Neural cell (in vitro differentiated cells): Measurements from ENCODE around the gene ARID3B. TPM values are rescaled to one million over a fixed set of nuclear protein-coding genes. Genes with fewer than 3 reads are reported as not detected.

Experiments used
- H2AFZ ChIP-seq: fragments of 200-600, 300-800 bp; sonication (generic), shearing (Covaris generic); 2 replicates; pipeline ENCODE4 v1.6.0; 2014; ENCODE audit warnings: low read depth, mild to moderate bottlenecking, antibody characterized with exemption, low read length, moderate library complexity
- H3F3A ChIP-seq: fragments of 200-600 bp; shearing (Covaris generic); 2 replicates; pipeline ENCODE4 v1.6.1; 2016; ENCODE audit warnings: mild to moderate bottlenecking, moderate library complexity, mixed read lengths, antibody characterized with exemption, low read length; ENCODE audit not compliant: insufficient read depth, poor library complexity, severe bottlenecking
- H3K27ac ChIP-seq: fragments of 200-600, 300-800 bp; sonication (generic), shearing (Covaris generic); 2 replicates; pipeline ENCODE4 v1.5.1; 2014; ENCODE audit warnings: mild to moderate bottlenecking, low read length, moderate library complexity
- H3K27me3 ChIP-seq: fragments of 300-800, 200-600 bp; sonication (generic), shearing (Covaris generic); 2 replicates; pipeline ENCODE4 v1.6.0; 2014; ENCODE audit warnings: mild to moderate bottlenecking, low read depth, low read length, moderate library complexity; ENCODE audit not compliant: insufficient read depth
- H3K36me3 ChIP-seq: fragments of 300-800, 200-600 bp; sonication (generic), shearing (Covaris generic); 2 replicates; pipeline ENCODE4 v1.5.1; 2014; ENCODE audit warnings: mild to moderate bottlenecking, antibody characterized with exemption, low read length, moderate library complexity; ENCODE audit not compliant: insufficient read depth
- H3K4me2 ChIP-seq: fragments of 300-800, 200-600 bp; sonication (generic), shearing (Covaris generic); 2 replicates; pipeline ENCODE4 v1.6.0; 2014; ENCODE audit warnings: mild to moderate bottlenecking, low read length
- H3K4me3 ChIP-seq: fragments of 300-800, 200-600 bp; sonication (generic), shearing (Covaris generic); 2 replicates; pipeline ENCODE4 v1.5.1; 2014; ENCODE audit warnings: mild to moderate bottlenecking, low read length, moderate library complexity
- H3K79me2 ChIP-seq: fragments of 200-600 bp; shearing (Covaris generic); replicated peaks from 2 replicates; pipeline ENCODE4 v1.6.0; 2014; ENCODE audit warnings: mild to moderate bottlenecking, low read length, moderate library complexity; ENCODE audit not compliant: insufficient read depth
- H3K9ac ChIP-seq: fragments of 300-800, 200-600 bp; sonication (generic), shearing (Covaris generic); 2 replicates; pipeline ENCODE4 v1.6.1; 2016; ENCODE audit warnings: mild to moderate bottlenecking, low read length, mixed read lengths
- H3K9me2 ChIP-seq: fragments of 200-600 bp; shearing (Covaris generic); 2 replicates; pipeline ENCODE4 v1.6.1; 2016; ENCODE audit warnings: mild to moderate bottlenecking, low read length, mixed read lengths; ENCODE audit not compliant: insufficient read depth
- H3K9me3 ChIP-seq: fragments of 200-600, 300-800 bp; sonication (generic), shearing (Covaris generic); 2 replicates; pipeline ENCODE4 v1.6.1; 2016; ENCODE audit warnings: mild to moderate bottlenecking, mixed run types, low read length, moderate library complexity, mixed read lengths
- H4K20me1 ChIP-seq: fragments of 200-600 bp; shearing (Covaris generic); 2 replicates; pipeline ENCODE4 v1.6.1; 2016; ENCODE audit warnings: mild to moderate bottlenecking, mixed run types; ENCODE audit not compliant: insufficient read depth
- EP300 ChIP-seq: fragments of 450-650 bp; conservative IDR thresholded peaks from 2 replicates; pipeline ENCODE4 v1.6.1; 2014; ENCODE audit warnings: antibody characterized with exemption, mild to moderate bottlenecking, moderate library complexity; ENCODE audit not compliant: poor library complexity, severe bottlenecking
- EZH2 ChIP-seq: fragments of 200-600, 300-800 bp; shearing (Covaris generic), sonication (generic); IDR thresholded peaks from 2 replicates; pipeline ENCODE4 v1.6.1; 2014; ENCODE audit warnings: antibody characterized with exemption, low read length, borderline replicate concordance, mild to moderate bottlenecking; ENCODE audit not compliant: insufficient read depth, poor library complexity, severe bottlenecking
- MXI1 ChIP-seq: fragments of 450-650 bp; conservative IDR thresholded peaks from 2 replicates; pipeline ENCODE4 v1.6.1; 2014; ENCODE audit warnings: antibody characterized with exemption, mild to moderate bottlenecking; ENCODE audit not compliant: poor library complexity, severe bottlenecking
- POLR2AphosphoS5 ChIP-seq: IDR thresholded peaks from 2 replicates; pipeline ENCODE4 v1.6.1; 2012
- RAD21 ChIP-seq: fragments of 450-650 bp; conservative IDR thresholded peaks from 2 replicates; pipeline ENCODE4 v1.6.1; 2014; ENCODE audit warnings: antibody characterized with exemption, mild to moderate bottlenecking, moderate library complexity
- REST ChIP-seq: IDR thresholded peaks from 2 replicates; pipeline ENCODE4 v1.6.1; 2012; ENCODE audit warnings: borderline replicate concordance
- SMC3 ChIP-seq: fragments of 450-650 bp; conservative IDR thresholded peaks from 2 replicates; pipeline ENCODE4 v1.6.1; 2014; ENCODE audit warnings: antibody characterized with exemption, mild to moderate bottlenecking, moderate library complexity; ENCODE audit not compliant: poor library complexity
- TAF1 ChIP-seq: IDR thresholded peaks from 2 replicates; pipeline ENCODE4 v1.6.1; 2012; ENCODE audit warnings: low read depth
- polyA plus RNA-seq: library from polyadenylated mRNA; depleted of rRNA; stranded (reverse); fragments of >200 nt; gene quantifications from 2 replicates; pipeline ENCODE4 v1.2.3, GENCODE V29; 2014
- TF ChIP-seq, protein P1 (sequence below): fragments of 450-650 bp; IDR thresholded peaks from 2 replicates; pipeline ENCODE4 v1.5.1; 2014; ENCODE audit warnings: antibody characterized with exemption, mild to moderate bottlenecking, moderate library complexity; ENCODE audit not compliant: poor library complexity, severe bottlenecking

ARID3B gene
- polyA plus RNA-seq, 1 donor from 2014 or later: 11.2 TPM

DNA sequence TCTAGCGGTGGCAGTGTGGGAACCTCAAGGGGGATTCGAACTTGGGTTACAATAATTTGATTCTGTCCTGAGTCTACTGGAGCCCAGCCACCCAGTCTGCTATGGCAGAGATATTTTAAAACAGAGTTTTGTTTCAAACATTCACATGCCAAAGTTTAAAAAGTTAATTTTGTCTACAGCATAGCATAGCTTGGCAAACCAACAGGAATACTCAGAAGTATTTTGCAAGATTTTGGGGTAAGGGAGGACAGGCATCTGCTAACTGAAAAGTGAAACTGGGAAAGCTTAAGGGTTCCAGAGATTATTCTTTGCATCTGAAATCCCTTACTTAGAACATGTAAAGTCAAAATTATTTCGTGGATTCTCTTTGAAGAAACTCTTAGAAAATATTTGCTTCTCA is 6.6 kb downstream of the ARID3B start:
- no peaks in the 10 kb centered on the region for H3F3A ChIP-seq
- no peak overlapping the region for H3K9ac ChIP-seq
- H3K79me2 ChIP-seq: peaks cover 53% of the 10 kb centered on the region
- no peaks in the 10 kb centered on the region for H3K9me2 ChIP-seq
- no peaks in the 10 kb centered on the region for H3K36me3 ChIP-seq
- no peak overlapping the region for H3K4me3 ChIP-seq
- no peak for TF ChIP-seq REST
- no peaks in the 10 kb centered on the region for H3K9me3 ChIP-seq
- no peak overlapping the region for H3K27ac ChIP-seq
- H3K27me3 ChIP-seq: no peaks in the 10 kb centered on the region
- H3K4me2 ChIP-seq: no peak overlapping the region
- no peak overlapping the region for H2AFZ ChIP-seq
- H4K20me1 ChIP-seq: no peaks in the 10 kb centered on the region

DNA sequence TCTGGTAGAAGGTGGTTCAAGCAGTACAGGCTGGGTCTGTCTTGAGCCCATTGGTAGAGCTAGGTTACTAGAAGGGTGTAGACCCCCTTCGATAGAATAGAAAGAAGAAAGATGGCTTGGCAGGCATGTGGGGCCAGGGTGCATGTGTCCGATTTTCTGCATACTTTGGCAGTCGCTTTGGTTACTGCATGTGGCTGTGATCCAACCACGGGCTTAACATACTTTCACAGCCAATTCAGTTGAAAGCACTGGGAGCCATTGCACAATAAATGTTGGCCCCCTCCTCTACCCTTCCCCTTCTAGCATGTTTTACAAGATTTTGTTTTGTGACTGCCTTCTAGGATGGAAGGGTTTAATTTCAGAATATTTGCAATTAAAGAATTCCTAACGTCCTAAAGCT is 7.2 kb downstream of the ARID3B start:
- peaks cover 46% of the 10 kb centered on the region for H3K79me2 ChIP-seq
- H3K27me3 ChIP-seq: no peaks in the 10 kb centered on the region
- no peak overlapping the region for H3K4me3 ChIP-seq
- H3K9ac ChIP-seq: no peak overlapping the region
- H3K9me2 ChIP-seq: no peaks in the 10 kb centered on the region
- H2AFZ ChIP-seq: no peak overlapping the region
- TF ChIP-seq MXI1 (no peak), RAD21 (no peak), TAF1 (no peak), EP300 (no peak), SMC3 (no peak), REST (no peak), EZH2 (no peak), POLR2AphosphoS5 (no peak)
- TF ChIP-seq, protein P1, sequence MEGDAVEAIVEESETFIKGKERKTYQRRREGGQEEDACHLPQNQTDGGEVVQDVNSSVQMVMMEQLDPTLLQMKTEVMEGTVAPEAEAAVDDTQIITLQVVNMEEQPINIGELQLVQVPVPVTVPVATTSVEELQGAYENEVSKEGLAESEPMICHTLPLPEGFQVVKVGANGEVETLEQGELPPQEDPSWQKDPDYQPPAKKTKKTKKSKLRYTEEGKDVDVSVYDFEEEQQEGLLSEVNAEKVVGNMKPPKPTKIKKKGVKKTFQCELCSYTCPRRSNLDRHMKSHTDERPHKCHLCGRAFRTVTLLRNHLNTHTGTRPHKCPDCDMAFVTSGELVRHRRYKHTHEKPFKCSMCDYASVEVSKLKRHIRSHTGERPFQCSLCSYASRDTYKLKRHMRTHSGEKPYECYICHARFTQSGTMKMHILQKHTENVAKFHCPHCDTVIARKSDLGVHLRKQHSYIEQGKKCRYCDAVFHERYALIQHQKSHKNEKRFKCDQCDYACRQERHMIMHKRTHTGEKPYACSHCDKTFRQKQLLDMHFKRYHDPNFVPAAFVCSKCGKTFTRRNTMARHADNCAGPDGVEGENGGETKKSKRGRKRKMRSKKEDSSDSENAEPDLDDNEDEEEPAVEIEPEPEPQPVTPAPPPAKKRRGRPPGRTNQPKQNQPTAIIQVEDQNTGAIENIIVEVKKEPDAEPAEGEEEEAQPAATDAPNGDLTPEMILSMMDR: no peak
- no peaks in the 10 kb centered on the region for H4K20me1 ChIP-seq
- no peaks in the 10 kb centered on the region for H3K9me3 ChIP-seq
- no peak overlapping the region for H3K4me2 ChIP-seq
- H3K36me3 ChIP-seq: no peaks in the 10 kb centered on the region
- H3F3A ChIP-seq: no peaks in the 10 kb centered on the region
- H3K27ac ChIP-seq: no peak overlapping the region
